ENCODE results near the gene WIPF3.

WIPF3 gene

GRCh38 chr7:29859524-29860185 lies 53.3 kb downstream of the WIPF3 start:
- no peak for DNase-seq (ENCODE audit: low read depth)
- no peak overlapping the region for H3K4me3 ChIP-seq (ENCODE audit: low read depth, low read length)
- no peak for TF ChIP-seq CTCF (IDR thresholded peaks at IDR 0.05; ENCODE audit: insufficient read depth, low read depth, low read length, missing control alignments)

- DNase-seq (ENCODE audit: low read depth), result no peak
- no peak for TF ChIP-seq CTCF (IDR thresholded peaks at IDR 0.05; ENCODE audit: insufficient read depth, low read depth, low read length, missing control alignments)
- H3K4me3 ChIP-seq (ENCODE audit: low read depth, low read length), result no peak overlapping the region
Observed at GRCh38 chr7:29860186-29860585, 53.9 kb downstream of the WIPF3 start.

- no peak for TF ChIP-seq CTCF (IDR thresholded peaks at IDR 0.05; ENCODE audit: insufficient read depth, low read depth, low read length, missing control alignments)
- DNase-seq (ENCODE audit: low read depth), result no peak
- H3K4me3 ChIP-seq (ENCODE audit: low read depth, low read length), result no peak overlapping the region
Observed at GRCh38 chr7:29861884-29862283, 55.6 kb downstream of the WIPF3 start.

- H3K4me3 ChIP-seq (ENCODE audit: low read depth, low read length), result no peak overlapping the region
- no peak for DNase-seq (ENCODE audit: low read depth)
- no peak for TF ChIP-seq CTCF (IDR thresholded peaks at IDR 0.05; ENCODE audit: insufficient read depth, low read depth, low read length, missing control alignments)
Observed at GRCh38 chr7:29864656-29865055, 58.3 kb downstream of the WIPF3 start.

- no peak for DNase-seq (ENCODE audit: low read depth)
- H3K4me3 ChIP-seq (ENCODE audit: low read depth, low read length), result no peak overlapping the region
- TF ChIP-seq CTCF (IDR thresholded peaks at IDR 0.05; ENCODE audit: insufficient read depth, low read depth, low read length, missing control alignments), result no peak
Observed at GRCh38 chr7:29865526-29865925, 59.2 kb downstream of the WIPF3 start.

GRCh38 chr7:29866490-29866930 lies 60.2 kb downstream of the WIPF3 start:
- H3K4me3 ChIP-seq (ENCODE audit: low read depth, low read length), result no peak overlapping the region
- TF ChIP-seq CTCF (IDR thresholded peaks at IDR 0.05; ENCODE audit: insufficient read depth, low read depth, low read length, missing control alignments), result no peak
- no peak for DNase-seq (ENCODE audit: low read depth)

- DNase-seq (ENCODE audit: low read depth), result no peak
- no peak for TF ChIP-seq CTCF (IDR thresholded peaks at IDR 0.05; ENCODE audit: insufficient read depth, low read depth, low read length, missing control alignments)
- no peak overlapping the region for H3K4me3 ChIP-seq (ENCODE audit: low read depth, low read length)
Observed at GRCh38 chr7:29871787-29872398, 65.6 kb downstream of the WIPF3 start.
